RPMI7951 (cell line): ENCODE results near the gene PDZD2. TPM values are rescaled to one million over a fixed set of nuclear protein-coding genes. Genes with fewer than 3 reads are reported as not detected.

ENCODE experiments used
- DNase-seq: peaks from one replicate; pipeline ENCODE4 v3.0.0-alpha.2; 2012; ENCODE audit warnings: low read depth
- total RNA-seq: library from RNA; depleted of rRNA; stranded (reverse); fragments of >200 nt; shearing (Covaris generic); gene quantifications from 2 replicates; pipeline ENCODE4 v1.2.3, GENCODE V29; 2014; rRNA removed

Gene PDZD2
- total RNA-seq, 1 experiment from 2014 or later: under 0.01 TPM

GRCh38 chr5:32138839-32139493 is 500.0 kb downstream of the PDZD2 start:
- peak; percentile 42 for DNase-seq

- DNase-seq: no peak
Observed at GRCh38 chr5:32143617-32144377, 504.9 kb downstream of the PDZD2 start.

- no peak for DNase-seq
Observed at GRCh38 chr5:32144378-32145207, 505.7 kb downstream of the PDZD2 start.

DNA sequence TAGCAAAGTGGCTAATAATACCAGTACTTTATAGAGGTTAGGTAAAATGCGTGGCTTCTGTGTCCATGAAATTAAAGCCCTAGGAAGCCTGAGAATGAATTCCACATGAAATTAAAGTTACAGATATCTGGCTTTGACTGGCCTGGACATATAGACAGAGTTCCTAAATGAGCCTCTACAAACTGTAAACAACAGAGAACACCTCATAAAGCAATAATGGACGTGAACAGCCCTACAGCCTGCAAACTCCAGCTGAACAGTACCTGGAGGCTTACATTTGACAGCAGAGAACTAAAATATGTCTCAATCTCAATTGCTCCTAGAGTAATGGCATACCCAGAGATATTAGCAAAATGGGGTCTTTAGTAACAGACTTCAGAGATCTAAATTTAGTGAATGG is 506.4 kb downstream of the PDZD2 start:
- no peak for DNase-seq

- no peak for DNase-seq
Observed at GRCh38 chr5:32147236-32147635, 508.3 kb downstream of the PDZD2 start.

DNA sequence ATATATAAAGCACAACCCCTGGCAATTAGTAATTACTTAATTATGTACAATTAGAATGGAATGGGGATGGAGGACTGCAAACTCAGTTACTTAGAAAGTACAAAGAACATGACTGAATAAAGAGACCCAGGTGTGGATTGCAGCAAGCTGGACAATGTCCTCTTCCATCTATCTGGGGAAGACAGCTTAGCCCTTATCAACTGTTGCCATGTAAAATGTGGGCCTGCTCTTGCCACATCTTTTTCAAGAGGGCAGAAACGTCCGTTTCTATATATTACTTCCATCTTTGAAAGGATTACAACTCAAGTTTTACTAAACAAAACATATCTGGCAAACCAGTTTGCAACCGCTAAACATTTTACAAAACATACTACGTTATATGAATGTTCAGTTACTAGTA is 509.0 kb downstream of the PDZD2 start:
- no peak for DNase-seq

DNA sequence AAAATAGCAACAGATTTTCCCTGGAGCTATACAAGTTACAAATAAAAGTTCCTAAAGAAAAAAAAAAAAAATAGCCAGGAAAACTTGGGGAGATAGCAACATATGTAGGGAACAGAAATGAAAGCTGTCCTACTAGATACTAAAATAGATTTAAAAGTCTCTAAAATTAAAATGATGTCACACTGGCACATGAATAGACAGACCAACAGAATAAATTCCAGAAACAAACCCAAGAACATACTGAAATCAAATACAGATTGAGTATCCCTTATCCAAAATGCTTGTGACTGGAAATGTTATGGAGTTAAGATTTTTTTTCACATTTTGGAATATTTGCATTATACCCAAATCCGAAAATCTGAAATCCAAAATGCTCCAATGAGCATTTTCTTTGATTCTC is 511.4 kb downstream of the PDZD2 start:
- no peak for DNase-seq

DNA sequence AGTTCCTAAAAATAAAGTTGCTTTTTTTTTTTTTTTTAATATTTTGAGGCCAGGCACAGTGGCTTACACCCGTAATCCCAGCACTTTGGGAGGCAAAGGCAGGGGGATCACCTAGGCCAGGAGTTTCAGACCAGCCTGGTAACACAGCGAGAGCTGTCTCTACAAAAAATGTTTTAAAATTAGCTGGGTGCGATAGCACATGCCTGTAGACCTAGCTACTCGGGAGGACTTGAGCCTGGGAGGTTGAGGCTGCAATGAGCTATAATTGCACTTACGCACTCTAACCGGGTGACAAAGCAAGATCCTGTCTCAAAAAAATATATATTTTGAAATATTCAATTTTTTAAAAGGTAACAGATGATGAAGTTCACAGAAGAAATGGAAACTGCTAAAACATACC is 512.3 kb downstream of the PDZD2 start:
- DNase-seq: no peak

GRCh38 chr5:32153723-32154122 is 514.8 kb downstream of the PDZD2 start:
- no peak for DNase-seq

GRCh38 chr5:32155211-32155610 is 516.3 kb downstream of the PDZD2 start:
- DNase-seq: no peak

- DNase-seq: no peak
Observed at GRCh38 chr5:32156635-32157034, 517.7 kb downstream of the PDZD2 start.

- no peak for DNase-seq
Observed at GRCh38 chr5:32157078-32157477, 518.1 kb downstream of the PDZD2 start.

- no peak for DNase-seq
Observed at GRCh38 chr5:32158679-32158975, 519.7 kb downstream of the PDZD2 start.

GRCh38 chr5:32159328-32160072 is 520.6 kb downstream of the PDZD2 start:
- DNase-seq: no peak

GRCh38 chr5:32160228-32160627 is 521.3 kb downstream of the PDZD2 start:
- DNase-seq: no peak

Other genes with a start within 250 kb of the PDZD2 start
- 27.6 and 29.8 TPM in 2 replicates for gene DROSHA, start 107.0 kb upstream of the PDZD2 start, total RNA-seq
- 17.7 and 18.2 TPM in 2 replicates for gene C5orf22, start 106.8 kb upstream of the PDZD2 start, total RNA-seq